Muscle of leg (tissue), 11 donors: ENCODE data around the gene HMGB1. TPM values are rescaled to one million over a fixed set of nuclear protein-coding genes. Genes with fewer than 3 reads are reported as not detected.
"Not testable (repeated sequence)": the region's sequence is repeated elsewhere in the genome, so short reads cannot be mapped to it uniquely, and the experiment has no call there.

Source experiments
- DNase-seq: peaks from one replicate; pipeline ENCODE4 v3.0.0; 2013
- H3K27ac ChIP-seq: one replicate; pipeline ENCODE4 v1.5.1; 2013; ENCODE audit warnings: mild to moderate bottlenecking, low read length, control low read depth
- H3K27me3 ChIP-seq: one replicate; pipeline ENCODE4 v1.6.1; 2013; ENCODE audit warnings: low read length; ENCODE audit not compliant: control insufficient read depth, insufficient read depth
- H3K36me3 ChIP-seq: one replicate; pipeline ENCODE4 v1.6.1; 2013; ENCODE audit warnings: low read length; ENCODE audit not compliant: control insufficient read depth, insufficient read depth
- H3K4me1 ChIP-seq: one replicate; pipeline ENCODE4 v1.6.1; 2013; ENCODE audit warnings: low read length; ENCODE audit not compliant: control insufficient read depth, insufficient read depth
- H3K4me3 ChIP-seq: one replicate; pipeline ENCODE4 v1.5.1; 2013; ENCODE audit warnings: low read length, control low read depth
- H3K9me3 ChIP-seq: replicated peaks from 2 replicates; pipeline ENCODE4 v1.6.1; 2013; ENCODE audit warnings: low read depth, low read length; ENCODE audit not compliant: control insufficient read depth
- WGBS: methylation state at CpG from one replicate; pipeline ENCODE4 v1.1.5; 2013; ENCODE audit warnings: missing lambda C conversion rate; ENCODE audit not compliant: insufficient coverage; 5-methylcytosine and 5-hydroxymethylcytosine counted together
- polyA plus RNA-seq, 8 donors: library from polyadenylated mRNA; unstranded; fragments of 120-200 nt; gene quantifications; one replicate each; pipeline versions ENCODE4 v1.2.1 to v1.2.3, GENCODE V29; 2013; ENCODE audit warnings: inconsistent platforms in 1 of 8, low replicate concordance in 1 of 8; ENCODE audit not compliant: insufficient read length in 8 of 8, insufficient read depth in 1 of 8
- total RNA-seq: library from RNA; stranded (reverse); fragments of 120-200 nt; gene quantifications from one replicate; pipeline ENCODE4 v1.2.4, GENCODE V29; 2013

Gene HMGB1
- total and polyA plus RNA-seq, 9 donors = 362 to 601 (median 490) TPM

- no CpG with 5 or more reads among the region's 4 CpGs for WGBS
- peak; percentile 16 for DNase-seq
- Histone ChIP-seq H3K27ac (no peak overlapping the region), H3K4me3 (no peak overlapping the region), H3K4me1 (no peaks in the 10 kb centered on the region), H3K27me3 (no peaks in the 10 kb centered on the region), H3K36me3 (peaks cover 2% of the 10 kb centered on the region), H3K9me3 (no peaks in the 10 kb centered on the region)
Measured at GRCh38 chr13:30453727-30454126, 12.0 kb downstream of the HMGB1 start.

- H3K27me3 ChIP-seq, H3K36me3 ChIP-seq, H3K27ac ChIP-seq, H3K9me3 ChIP-seq, H3K4me3 ChIP-seq, H3K4me1 ChIP-seq, DNase-seq: not testable (repeated sequence)
- 77% methylated on average over 3 of the region's 12 CpGs for WGBS
Measured at GRCh38 chr13:30451476-30451875, 14.3 kb downstream of the HMGB1 start.

- WGBS = no CpG with 5 or more reads among the region's 2 CpGs
- no peak overlapping the region for H3K4me3 ChIP-seq
Measured at GRCh38 chr13:30450066-30450465, 15.7 kb downstream of the HMGB1 start.

GRCh38 chr13:30448441-30448840 lies 17.3 kb downstream of the HMGB1 start:
- 96% methylated on average over 4 of the region's 4 CpGs for WGBS
- no peaks in the 10 kb centered on the region for H3K36me3 ChIP-seq
- DNase-seq = no peak

More at GRCh38 chr13:30450066-30450465, 15.7 kb downstream of the HMGB1 start:
- Histone ChIP-seq H3K9me3 (no peaks in the 10 kb centered on the region), H3K36me3 (no peaks in the 10 kb centered on the region), H3K27me3 (no peaks in the 10 kb centered on the region), H3K4me1 (peaks cover 13% of the 10 kb centered on the region), H3K27ac (no peak overlapping the region)
- no peak for DNase-seq

GRCh38 chr13:30446126-30446500 lies 19.6 kb downstream of the HMGB1 start:
- Histone ChIP-seq H3K4me1 (peaks cover 13% of the 10 kb centered on the region), H3K27ac (peak overlapping the region; percentile 81), H3K36me3 (no peaks in the 10 kb centered on the region), H3K9me3 (no peaks in the 10 kb centered on the region), H3K27me3 (no peaks in the 10 kb centered on the region), H3K4me3 (peak overlapping the region; percentile 21)
- WGBS = 0% methylated on average over 1 of the region's 7 CpGs
- DNase-seq = no peak

More at GRCh38 chr13:30448441-30448840, 17.3 kb downstream of the HMGB1 start:
- Histone ChIP-seq H3K4me3 (no peak overlapping the region), H3K4me1 (peaks cover 13% of the 10 kb centered on the region), H3K27ac (no peak overlapping the region), H3K27me3 (no peaks in the 10 kb centered on the region), H3K9me3 (no peaks in the 10 kb centered on the region)

- Histone ChIP-seq H3K27me3 (no peaks in the 10 kb centered on the region), H3K4me1 (peaks cover 13% of the 10 kb centered on the region), H3K9me3 (no peaks in the 10 kb centered on the region), H3K27ac (no peak overlapping the region), H3K36me3 (no peaks in the 10 kb centered on the region), H3K4me3 (no peak overlapping the region)
- no peak for DNase-seq
- 90% methylated on average over 6 of the region's 12 CpGs for WGBS
Measured at GRCh38 chr13:30443957-30444404, 21.8 kb downstream of the HMGB1 start.

GRCh38 chr13:30443491-30443890 lies 22.2 kb downstream of the HMGB1 start:
- not testable (repeated sequence) for H3K36me3 ChIP-seq, H3K4me3 ChIP-seq, H3K27me3 ChIP-seq, H3K9me3 ChIP-seq, H3K27ac ChIP-seq, DNase-seq
- peaks cover 13% of the 10 kb centered on the region for H3K4me1 ChIP-seq
- WGBS = no CpG with 5 or more reads among the region's 3 CpGs

GRCh38 chr13:30442926-30443325 lies 22.8 kb downstream of the HMGB1 start:
- no CpG with 5 or more reads among the region's 5 CpGs for WGBS
- no peak for DNase-seq
- H3K9me3 ChIP-seq = no peaks in the 10 kb centered on the region
- no peak overlapping the region for H3K4me3 ChIP-seq
- no peaks in the 10 kb centered on the region for H3K27me3 ChIP-seq
- no peak overlapping the region for H3K27ac ChIP-seq
- no peaks in the 10 kb centered on the region for H3K36me3 ChIP-seq
- H3K4me1 ChIP-seq = peaks cover 13% of the 10 kb centered on the region

GRCh38 chr13:30440910-30441703 lies 24.6 kb downstream of the HMGB1 start:
- no peaks in the 10 kb centered on the region for H3K36me3 ChIP-seq
- 50% methylated on average over 2 of the region's 8 CpGs for WGBS
- H3K27me3 ChIP-seq = no peaks in the 10 kb centered on the region
- H3K4me3 ChIP-seq = no peak overlapping the region
- H3K27ac ChIP-seq = no peak overlapping the region
- H3K4me1 ChIP-seq = peaks cover 11% of the 10 kb centered on the region
- H3K9me3 ChIP-seq = no peaks in the 10 kb centered on the region
- no peak for DNase-seq

- H3K27ac ChIP-seq = no peak overlapping the region
- WGBS = 87% methylated on average over 3 of the region's 3 CpGs
Measured at GRCh38 chr13:30438286-30438685, 27.4 kb downstream of the HMGB1 start.

More at GRCh38 chr13:30438286-30438685, 27.4 kb downstream of the HMGB1 start:
- Histone ChIP-seq H3K36me3 (no peaks in the 10 kb centered on the region), H3K4me1 (no peaks in the 10 kb centered on the region), H3K4me3 (no peak overlapping the region), H3K27me3 (no peaks in the 10 kb centered on the region), H3K9me3 (no peaks in the 10 kb centered on the region)
- DNase-seq = no peak
